Measurements from ENCODE around the gene AHSA1.
"Not testable (repeated sequence)": the region's sequence is repeated elsewhere in the genome, so short reads cannot be mapped to it uniquely, and the experiment has no call there.

Gene AHSA1

GRCh38 chr14:77457522-77458248 lies at the start of gene AHSA1, which contains the start of gene VIPAS39:
AHSA1 (plus strand) TSS chr14:77458093; CDS start chr14:77458190, 97 bp downstream.
VIPAS39 (minus strand) TSS chr14:77457601; CDS start chr14:77454102, 3,499 bp downstream.
- peak; percentile 81 to 90 (median 90) for DNase-seq (ENCODE audit: low read depth in 3 of 3)

GRCh38 chr14:77409131-77409533 lies 48.8 kb upstream of the AHSA1 start:
- DNase-seq (ENCODE audit: low read depth in 3 of 3), result no peak

- not testable (repeated sequence) for DNase-seq (ENCODE audit: low read depth in 3 of 3)
Observed at GRCh38 chr14:77415403-77416030, 42.4 kb upstream of the AHSA1 start.

GRCh38 chr14:77416098-77416497 lies 41.8 kb upstream of the AHSA1 start:
- not testable (repeated sequence) for DNase-seq (ENCODE audit: low read depth in 3 of 3)

GRCh38 chr14:77416836-77417235 lies 41.1 kb upstream of the AHSA1 start:
- DNase-seq (ENCODE audit: low read depth in 3 of 3), result no peak

- DNase-seq (ENCODE audit: low read depth in 3 of 3), result no peak
Observed at GRCh38 chr14:77421201-77421600, 36.7 kb upstream of the AHSA1 start.

GRCh38 chr14:77423423-77423822 lies 34.5 kb upstream of the AHSA1 start, which contains the start of gene NOXRED1:
NOXRED1 (minus strand) TSS chr14:77423523; CDS start chr14:77422889, 634 bp downstream.
- no peak for DNase-seq (ENCODE audit: low read depth in 3 of 3)

- no peak for DNase-seq (ENCODE audit: low read depth in 3 of 3)
Observed at GRCh38 chr14:77424862-77425261, 33.0 kb upstream of the AHSA1 start.

GRCh38 chr14:77426396-77426795 lies 31.5 kb upstream of the AHSA1 start:
- no peak for DNase-seq (ENCODE audit: low read depth in 3 of 3)

- DNase-seq (ENCODE audit: low read depth in 3 of 3), result no peak
Observed at GRCh38 chr14:77436042-77436441, 21.9 kb upstream of the AHSA1 start.

- no peak for DNase-seq (ENCODE audit: low read depth in 3 of 3)
Observed at GRCh38 chr14:77438596-77438995, 19.3 kb upstream of the AHSA1 start.

- DNase-seq (ENCODE audit: low read depth in 3 of 3), result no peak
Observed at GRCh38 chr14:77439861-77440260, 18.0 kb upstream of the AHSA1 start.

GRCh38 chr14:77442196-77442595 lies 15.7 kb upstream of the AHSA1 start:
- DNase-seq (ENCODE audit: low read depth in 3 of 3), result no peak

- DNase-seq (ENCODE audit: low read depth in 3 of 3), result no peak
Observed at GRCh38 chr14:77455966-77456640, 1.8 kb upstream of the AHSA1 start.

- no peak for DNase-seq (ENCODE audit: low read depth in 3 of 3)
Observed at GRCh38 chr14:77457115-77457521, 775 bp upstream of the AHSA1 start.

GRCh38 chr14:77458249-77458950 lies 507 bp downstream of the AHSA1 start:
- peak; percentile 11 to 31 (median 13) for DNase-seq (ENCODE audit: low read depth in 3 of 3)

GRCh38 chr14:77459072-77459723 lies 1.3 kb downstream of the AHSA1 start:
- DNase-seq (ENCODE audit: low read depth in 3 of 3), result peak; percentile 15 to 63 (median 42)

- no peak for DNase-seq (ENCODE audit: low read depth in 3 of 3)
Observed at GRCh38 chr14:77467801-77468200, 9.9 kb downstream of the AHSA1 start.

- no peak for DNase-seq (ENCODE audit: low read depth in 3 of 3)
Observed at GRCh38 chr14:77469067-77469505, 11.2 kb downstream of the AHSA1 start.

GRCh38 chr14:77469539-77469938 lies 11.6 kb downstream of the AHSA1 start:
- no peak for DNase-seq (ENCODE audit: low read depth in 3 of 3)

GRCh38 chr14:77470224-77470870 lies 12.5 kb downstream of the AHSA1 start:
- no peak for DNase-seq (ENCODE audit: low read depth in 3 of 3)
